ENCODE results near the gene F2R.
"Not testable (repeated sequence)": the region's sequence is repeated elsewhere in the genome, so short reads cannot be mapped to it uniquely, and the experiment has no call there.

F2R gene

GRCh38 chr5:76747706-76748105 is 31.8 kb downstream of the F2R start:
- H3K27me3 ChIP-seq (ENCODE audit: control insufficient read depth in 1 of 2, insufficient read depth in 2 of 2, low read length in 2 of 2), result no peaks in the 10 kb centered on the region
- no peak overlapping the region for H3K27ac ChIP-seq (ENCODE audit: low read depth, low read length)
- H3K4me1 ChIP-seq (ENCODE audit: control insufficient read depth in 1 of 2, insufficient read depth in 2 of 2, low read length in 2 of 2), result no peaks in the 10 kb centered on the region
- no peaks in the 10 kb centered on the region for H3K9me3 ChIP-seq (ENCODE audit: control insufficient read depth in 1 of 2, low read length in 2 of 2)
- H3K9ac ChIP-seq (ENCODE audit: low read depth in 1 of 2, low read length in 2 of 2), result no peak overlapping the region
- H3K36me3 ChIP-seq (ENCODE audit: control insufficient read depth in 1 of 2, insufficient read depth in 2 of 2, low read length in 2 of 2), result no peaks in the 10 kb centered on the region
- H3K4me3 ChIP-seq (ENCODE audit: low read depth in 1 of 2, low read length in 2 of 2), result no peak overlapping the region

- H3K4me3 ChIP-seq (ENCODE audit: low read depth in 1 of 2, low read length in 2 of 2), result no peak overlapping the region
- H3K4me1 ChIP-seq (ENCODE audit: control insufficient read depth in 1 of 2, insufficient read depth in 2 of 2, low read length in 2 of 2), result no peaks in the 10 kb centered on the region
- no peaks in the 10 kb centered on the region for H3K27me3 ChIP-seq (ENCODE audit: control insufficient read depth in 1 of 2, insufficient read depth in 2 of 2, low read length in 2 of 2)
- no peak overlapping the region for H3K9ac ChIP-seq (ENCODE audit: low read depth in 1 of 2, low read length in 2 of 2)
- H3K36me3 ChIP-seq (ENCODE audit: control insufficient read depth in 1 of 2, insufficient read depth in 2 of 2, low read length in 2 of 2), result no peaks in the 10 kb centered on the region
- H3K27ac ChIP-seq (ENCODE audit: low read depth, low read length), result no peak overlapping the region
- H3K9me3 ChIP-seq (ENCODE audit: control insufficient read depth in 1 of 2, low read length in 2 of 2), result no peaks in the 10 kb centered on the region
Observed at GRCh38 chr5:76751291-76751690, 35.4 kb downstream of the F2R start.

GRCh38 chr5:76754668-76755078 is 38.7 kb downstream of the F2R start:
- Histone ChIP-seq H3K27ac (ENCODE audit: low read depth, low read length) (no peak overlapping the region), H3K4me1 (ENCODE audit: control insufficient read depth in 1 of 2, insufficient read depth in 2 of 2, low read length in 2 of 2) (no peaks in the 10 kb centered on the region), H3K9ac (ENCODE audit: low read depth in 1 of 2, low read length in 2 of 2) (no peak overlapping the region), H3K27me3 (ENCODE audit: control insufficient read depth in 1 of 2, insufficient read depth in 2 of 2, low read length in 2 of 2) (no peaks in the 10 kb centered on the region), H3K36me3 (ENCODE audit: control insufficient read depth in 1 of 2, insufficient read depth in 2 of 2, low read length in 2 of 2) (no peaks in the 10 kb centered on the region), H3K9me3 (ENCODE audit: control insufficient read depth in 1 of 2, low read length in 2 of 2) (no peaks in the 10 kb centered on the region), H3K4me3 (ENCODE audit: low read depth in 1 of 2, low read length in 2 of 2) (no peak overlapping the region)

GRCh38 chr5:76755779-76756637 is 40.1 kb downstream of the F2R start:
- H3K27me3 ChIP-seq (ENCODE audit: control insufficient read depth in 1 of 2, insufficient read depth in 2 of 2, low read length in 2 of 2), result no peaks in the 10 kb centered on the region
- H3K4me1 ChIP-seq (ENCODE audit: control insufficient read depth in 1 of 2, insufficient read depth in 2 of 2, low read length in 2 of 2), result no peaks in the 10 kb centered on the region
- H3K4me3 ChIP-seq (ENCODE audit: low read depth in 1 of 2, low read length in 2 of 2), result no peak overlapping the region
- H3K9ac ChIP-seq (ENCODE audit: low read depth in 1 of 2, low read length in 2 of 2), result no peak overlapping the region
- no peaks in the 10 kb centered on the region for H3K36me3 ChIP-seq (ENCODE audit: control insufficient read depth in 1 of 2, insufficient read depth in 2 of 2, low read length in 2 of 2)
- no peak overlapping the region for H3K27ac ChIP-seq (ENCODE audit: low read depth, low read length)
- no peaks in the 10 kb centered on the region for H3K9me3 ChIP-seq (ENCODE audit: control insufficient read depth in 1 of 2, low read length in 2 of 2)

GRCh38 chr5:76757049-76757448 is 41.1 kb downstream of the F2R start:
- H3K27me3 ChIP-seq (ENCODE audit: control insufficient read depth in 1 of 2, insufficient read depth in 2 of 2, low read length in 2 of 2), result no peaks in the 10 kb centered on the region
- H3K36me3 ChIP-seq (ENCODE audit: control insufficient read depth in 1 of 2, insufficient read depth in 2 of 2, low read length in 2 of 2), result no peaks in the 10 kb centered on the region
- no peak overlapping the region for H3K9ac ChIP-seq (ENCODE audit: low read depth in 1 of 2, low read length in 2 of 2)
- no peak overlapping the region for H3K27ac ChIP-seq (ENCODE audit: low read depth, low read length)
- H3K4me1 ChIP-seq (ENCODE audit: control insufficient read depth in 1 of 2, insufficient read depth in 2 of 2, low read length in 2 of 2), result no peaks in the 10 kb centered on the region
- no peaks in the 10 kb centered on the region for H3K9me3 ChIP-seq (ENCODE audit: control insufficient read depth in 1 of 2, low read length in 2 of 2)
- H3K4me3 ChIP-seq (ENCODE audit: low read depth in 1 of 2, low read length in 2 of 2), result no peak overlapping the region

GRCh38 chr5:76761118-76761517 is 45.2 kb downstream of the F2R start:
- H3K9me3 ChIP-seq (ENCODE audit: control insufficient read depth in 1 of 2, low read length in 2 of 2); H3K4me3 ChIP-seq (ENCODE audit: low read depth in 1 of 2, low read length in 2 of 2); H3K27ac ChIP-seq (ENCODE audit: low read depth, low read length); H3K27me3 ChIP-seq (ENCODE audit: control insufficient read depth in 1 of 2, insufficient read depth in 2 of 2, low read length in 2 of 2); H3K36me3 ChIP-seq (ENCODE audit: control insufficient read depth in 1 of 2, insufficient read depth in 2 of 2, low read length in 2 of 2); H3K9ac ChIP-seq (ENCODE audit: low read depth in 1 of 2, low read length in 2 of 2); H3K4me1 ChIP-seq (ENCODE audit: control insufficient read depth in 1 of 2, insufficient read depth in 2 of 2, low read length in 2 of 2): not testable (repeated sequence)

- Histone ChIP-seq H3K9me3 (ENCODE audit: control insufficient read depth in 1 of 2, low read length in 2 of 2) (peaks cover 0 to 7% of the 10 kb centered on the region in 2 donors), H3K9ac (ENCODE audit: low read depth in 1 of 2, low read length in 2 of 2) (no peak overlapping the region), H3K4me3 (ENCODE audit: low read depth in 1 of 2, low read length in 2 of 2) (no peak overlapping the region), H3K4me1 (ENCODE audit: control insufficient read depth in 1 of 2, insufficient read depth in 2 of 2, low read length in 2 of 2) (no peaks in the 10 kb centered on the region), H3K36me3 (ENCODE audit: control insufficient read depth in 1 of 2, insufficient read depth in 2 of 2, low read length in 2 of 2) (no peaks in the 10 kb centered on the region), H3K27me3 (ENCODE audit: control insufficient read depth in 1 of 2, insufficient read depth in 2 of 2, low read length in 2 of 2) (no peaks in the 10 kb centered on the region), H3K27ac (ENCODE audit: low read depth, low read length) (no peak overlapping the region)
Observed at GRCh38 chr5:76762484-76762883, 46.6 kb downstream of the F2R start.

- no peaks in the 10 kb centered on the region for H3K4me1 ChIP-seq (ENCODE audit: control insufficient read depth in 1 of 2, insufficient read depth in 2 of 2, low read length in 2 of 2)
- no peak overlapping the region for H3K27ac ChIP-seq (ENCODE audit: low read depth, low read length)
- no peaks in the 10 kb centered on the region for H3K27me3 ChIP-seq (ENCODE audit: control insufficient read depth in 1 of 2, insufficient read depth in 2 of 2, low read length in 2 of 2)
- H3K9ac ChIP-seq (ENCODE audit: low read depth in 1 of 2, low read length in 2 of 2), result no peak overlapping the region
- H3K36me3 ChIP-seq (ENCODE audit: control insufficient read depth in 1 of 2, insufficient read depth in 2 of 2, low read length in 2 of 2), result no peaks in the 10 kb centered on the region
- H3K4me3 ChIP-seq (ENCODE audit: low read depth in 1 of 2, low read length in 2 of 2), result no peak overlapping the region
- peaks cover 0 to 7% of the 10 kb centered on the region in 2 donors for H3K9me3 ChIP-seq (ENCODE audit: control insufficient read depth in 1 of 2, low read length in 2 of 2)
Observed at GRCh38 chr5:76763136-76763535, 47.2 kb downstream of the F2R start.

- no peak overlapping the region for H3K27ac ChIP-seq (ENCODE audit: low read depth, low read length)
- H3K4me1 ChIP-seq (ENCODE audit: control insufficient read depth in 1 of 2, insufficient read depth in 2 of 2, low read length in 2 of 2), result no peaks in the 10 kb centered on the region
- no peak overlapping the region for H3K4me3 ChIP-seq (ENCODE audit: low read depth in 1 of 2, low read length in 2 of 2)
- no peaks in the 10 kb centered on the region for H3K36me3 ChIP-seq (ENCODE audit: control insufficient read depth in 1 of 2, insufficient read depth in 2 of 2, low read length in 2 of 2)
- no peak overlapping the region for H3K9ac ChIP-seq (ENCODE audit: low read depth in 1 of 2, low read length in 2 of 2)
- peaks cover 0 to 7% of the 10 kb centered on the region in 2 donors for H3K9me3 ChIP-seq (ENCODE audit: control insufficient read depth in 1 of 2, low read length in 2 of 2)
- H3K27me3 ChIP-seq (ENCODE audit: control insufficient read depth in 1 of 2, insufficient read depth in 2 of 2, low read length in 2 of 2), result no peaks in the 10 kb centered on the region
Observed at GRCh38 chr5:76764374-76764773, 48.4 kb downstream of the F2R start.

GRCh38 chr5:76765249-76765648 is 49.3 kb downstream of the F2R start:
- Histone ChIP-seq H3K9me3 (ENCODE audit: control insufficient read depth in 1 of 2, low read length in 2 of 2) (peaks cover 0 to 7% of the 10 kb centered on the region in 2 donors), H3K4me3 (ENCODE audit: low read depth in 1 of 2, low read length in 2 of 2) (no peak overlapping the region), H3K9ac (ENCODE audit: low read depth in 1 of 2, low read length in 2 of 2) (no peak overlapping the region), H3K27ac (ENCODE audit: low read depth, low read length) (no peak overlapping the region), H3K27me3 (ENCODE audit: control insufficient read depth in 1 of 2, insufficient read depth in 2 of 2, low read length in 2 of 2) (no peaks in the 10 kb centered on the region), H3K36me3 (ENCODE audit: control insufficient read depth in 1 of 2, insufficient read depth in 2 of 2, low read length in 2 of 2) (no peaks in the 10 kb centered on the region), H3K4me1 (ENCODE audit: control insufficient read depth in 1 of 2, insufficient read depth in 2 of 2, low read length in 2 of 2) (no peaks in the 10 kb centered on the region)

Data from duodenal mucosa (tissue), 2 donors.